ENCODE measurements around the gene CCS. TPM values are rescaled to one million over a fixed set of nuclear protein-coding genes. Genes with fewer than 3 reads are reported as not detected.

The CCS gene
- total and polyA plus RNA-seq, 9 of the 15 experiments (the other 6 are each of a cell fraction or from before 2014, with no cell fraction given) = 1.1 to 46.6 (median 26.8) TPM

GRCh38 chr11:66592457-66593302 lies at the start of gene CCS, which contains the start of gene CCDC87 (continued):
- TF ChIP-seq GTF2F1 (IDR thresholded peaks at IDR 0.05; ENCODE audit: low read depth, low read length) = no peak; the same call in 1 of the 2 replicates
- no peak for TF ChIP-seq ZBTB34 (CRISPR knock-in tag; IDR thresholded peaks at IDR 0.05)
- TF ChIP-seq RAD21 (CRISPR knock-in tag; conservative IDR thresholded peaks at IDR 0.05 in 1 of 2, IDR thresholded peaks at IDR 0.05 in 1 of 2) = peak; percentile 51 to 56; a peak in 3 of 4 replicates
- no peak for TF ChIP-seq HNRNPH1 (optimal IDR thresholded peaks at IDR 0.05; ENCODE audit: low read depth, low read length)
- no peak for TF ChIP-seq RFX7 (CRISPR knock-in tag; IDR thresholded peaks at IDR 0.05)
- TF ChIP-seq ARHGAP35 (IDR thresholded peaks at IDR 0.05; ENCODE audit: partially characterized antibody) = no peak
- no peak for TF ChIP-seq CBFA2T2 (conservative IDR thresholded peaks at IDR 0.05)
- TF ChIP-seq ZNF140 (CRISPR knock-in tag; IDR thresholded peaks at IDR 0.05) = no peak
- TF ChIP-seq, protein P1, sequence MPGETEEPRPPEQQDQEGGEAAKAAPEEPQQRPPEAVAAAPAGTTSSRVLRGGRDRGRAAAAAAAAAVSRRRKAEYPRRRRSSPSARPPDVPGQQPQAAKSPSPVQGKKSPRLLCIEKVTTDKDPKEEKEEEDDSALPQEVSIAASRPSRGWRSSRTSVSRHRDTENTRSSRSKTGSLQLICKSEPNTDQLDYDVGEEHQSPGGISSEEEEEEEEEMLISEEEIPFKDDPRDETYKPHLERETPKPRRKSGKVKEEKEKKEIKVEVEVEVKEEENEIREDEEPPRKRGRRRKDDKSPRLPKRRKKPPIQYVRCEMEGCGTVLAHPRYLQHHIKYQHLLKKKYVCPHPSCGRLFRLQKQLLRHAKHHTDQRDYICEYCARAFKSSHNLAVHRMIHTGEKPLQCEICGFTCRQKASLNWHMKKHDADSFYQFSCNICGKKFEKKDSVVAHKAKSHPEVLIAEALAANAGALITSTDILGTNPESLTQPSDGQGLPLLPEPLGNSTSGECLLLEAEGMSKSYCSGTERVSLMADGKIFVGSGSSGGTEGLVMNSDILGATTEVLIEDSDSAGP (CRISPR knock-in tag; IDR thresholded peaks at IDR 0.05) = no peak
- peak; percentile 84 for TF ChIP-seq HINFP (tag; conservative IDR thresholded peaks at IDR 0.05; ENCODE audit: low read depth)
- no peak for TF ChIP-seq ZNF224 (CRISPR knock-in tag; IDR thresholded peaks at IDR 0.05)
